Keratinocyte (primary cell): Measurements from ENCODE around the gene PLCL1. TPM values are rescaled to one million over a fixed set of nuclear protein-coding genes. Genes with fewer than 3 reads are reported as not detected.

ENCODE experiments used
- DNase-seq: peaks from one replicate; pipeline ENCODE4 v3.0.0-alpha.2; 2011; ENCODE audit warnings: low read depth, missing footprints, low spot score
- FAIRE-seq: peaks from 2 replicates; lab custom pipeline; 2011; peaks lifted over from hg19 to GRCh38; lab: Jason Lieb, UNC
- H2AFZ ChIP-seq: 2 replicates; pipeline ENCODE4 v1.6.0; 2012; ENCODE audit warnings: low read length, control low read depth, inconsistent platforms; ENCODE audit not compliant: control insufficient read depth
- H3K27ac ChIP-seq: 2 replicates; pipeline ENCODE4 v1.5.1; 2011; ENCODE audit warnings: low read length; ENCODE audit not compliant: control insufficient read depth, insufficient read depth
- H3K27me3 ChIP-seq: 3 replicates; pipeline ENCODE4 v1.6.0; 2011; ENCODE audit warnings: low read length; ENCODE audit not compliant: control insufficient read depth, insufficient read depth; ENCODE audit errors: extremely low read depth
- H3K36me3 ChIP-seq, 2 experiments: 2 replicates in 1 of 2; 3 replicates in 1 of 2; pipeline ENCODE4 v1.5.1; 2011; ENCODE audit warnings: low read length in 2 of 2, mild to moderate bottlenecking in 1 of 2; ENCODE audit not compliant: control insufficient read depth in 2 of 2, insufficient read depth in 2 of 2; ENCODE audit errors: extremely low read depth in 1 of 2
- H3K4me1 ChIP-seq: 3 replicates; pipeline ENCODE4 v1.5.1; 2011; ENCODE audit warnings: low read length; ENCODE audit not compliant: control insufficient read depth, insufficient read depth; ENCODE audit errors: extremely low read depth
- H3K4me2 ChIP-seq: 3 replicates; pipeline ENCODE4 v1.6.0; 2011; ENCODE audit warnings: low read depth, low read length; ENCODE audit not compliant: control insufficient read depth, insufficient read depth; ENCODE audit errors: extremely low read depth
- H3K4me3 ChIP-seq, 3 experiments: fragments of 200-600 bp in 1 of 3; sonication (generic) in 1 of 3; 2 replicates in 2 of 3; 3 replicates in 1 of 3; pipeline ENCODE4 v1.5.1; 2011 to 2016; ENCODE audit warnings: low read length in 3 of 3, mild to moderate bottlenecking in 3 of 3, control low read depth in 2 of 3, inconsistent platforms in 1 of 3, low read depth in 1 of 3, mixed read lengths in 1 of 3, mixed run types in 1 of 3, moderate library complexity in 1 of 3; ENCODE audit not compliant: control insufficient read depth in 2 of 3, insufficient read depth in 2 of 3; ENCODE audit errors: extremely low read depth in 1 of 3
- H3K79me2 ChIP-seq: 2 replicates; pipeline ENCODE4 v1.6.0; 2012; ENCODE audit warnings: low read length; ENCODE audit not compliant: control insufficient read depth, insufficient read depth
- H3K9ac ChIP-seq: 3 replicates; pipeline ENCODE4 v1.6.0; 2011; ENCODE audit warnings: low read length; ENCODE audit not compliant: control insufficient read depth, insufficient read depth; ENCODE audit errors: extremely low read depth
- H3K9me1 ChIP-seq: 3 replicates; pipeline ENCODE4 v1.6.0; 2011; ENCODE audit warnings: low read length; ENCODE audit not compliant: control insufficient read depth, insufficient read depth; ENCODE audit errors: extremely low read depth
- H3K9me3 ChIP-seq: 2 replicates; pipeline ENCODE4 v1.5.1; 2012; ENCODE audit warnings: low read depth, low read length; ENCODE audit not compliant: control insufficient read depth
- H4K20me1 ChIP-seq: 3 replicates; pipeline ENCODE4 v1.6.0; 2011; ENCODE audit warnings: low read length; ENCODE audit not compliant: control insufficient read depth, insufficient read depth; ENCODE audit errors: extremely low read depth
- CTCF ChIP-seq, 3 experiments: IDR thresholded peaks in 1 of 3; conservative IDR thresholded peaks in 1 of 3; optimal IDR thresholded peaks in 1 of 3; 2 replicates in 2 of 3; 3 replicates in 1 of 3; pipeline versions ENCODE3 to v1.5.1; 2011; ENCODE audit warnings: low read length in 3 of 3, mild to moderate bottlenecking in 3 of 3, moderate library complexity in 2 of 3, control low read depth in 1 of 3, inconsistent platforms in 1 of 3; ENCODE audit not compliant: insufficient read depth in 2 of 3; ENCODE audit errors: extremely low read depth in 1 of 3
- EZH2 ChIP-seq: IDR thresholded peaks from one replicate; pipeline ENCODE4 v1.6.1; 2012; ENCODE audit warnings: inconsistent platforms, mild to moderate bottlenecking, low read length, moderate library complexity
- dilution Hi-C: fragments of 300-500 bp; cut with MboI; formaldehyde crosslinking; loops from one replicate; pipeline ENCODE4 v1.7.0; 2020; ENCODE audit warnings: low sequenced_read_pairs; ENCODE audit not compliant: extremely low pct_ligation_motif_present
- polyA plus RNA-seq, 5 experiments: library from polyadenylated mRNA; depleted of rRNA in 3 of 5; stranded (reverse) in 3 of 5; stranded (forward) in 1 of 5; unstranded in 1 of 5; fragments of >200 nt; gene quantifications; 1 replicate in 1 of 5; 2 replicates in 3 of 5; 3 replicates in 1 of 5; pipeline versions ENCODE4 v1.2.1 to v1.2.3, GENCODE V29; 2011 to 2012; ENCODE audit warnings: missing spikeins in 2 of 5, low read depth in 1 of 5, low replicate concordance in 1 of 5

PLCL1 gene
- polyA plus RNA-seq, 1 donor (not counting 4 experiments of a cell fraction or from before 2014, with no cell fraction given), result 0.01 TPM

- Histone ChIP-seq H3K9me1 (no peaks in the 10 kb centered on the region), H3K4me3 (no peak overlapping the region), H3K4me1 (peaks cover 16% of the 10 kb centered on the region), H3K27ac (no peak overlapping the region), H3K27me3 (no peaks in the 10 kb centered on the region), H3K9ac (no peak overlapping the region), H3K79me2 (no peaks in the 10 kb centered on the region), H4K20me1 (no peaks in the 10 kb centered on the region), H3K9me3 (no peaks in the 10 kb centered on the region), H2AFZ (no peak overlapping the region), H3K4me2 (no peak overlapping the region), H3K36me3 (no peaks in the 10 kb centered on the region)
- dilution Hi-C loops, result no loop called here
- DNase-seq, result no peak
- TF ChIP-seq EZH2 (no peak), CTCF (optimal IDR thresholded peaks at IDR 0.05 in 1 of 3, IDR thresholded peaks at IDR 0.05 in 1 of 3, conservative IDR thresholded peaks at IDR 0.05 in 1 of 3; ENCODE audit: extremely low read depth in 1 of 3, insufficient read depth in 2 of 3, low read length in 3 of 3) (no peak)
- no peak for FAIRE-seq
Measured at GRCh38 chr2:197846777-197847176, 42.4 kb downstream of the PLCL1 start.

GRCh38 chr2:197847651-197848401, 43.4 kb downstream of the PLCL1 start:
- dilution Hi-C loops, result no loop called here
- no peak overlapping the region for H3K4me2 ChIP-seq
- TF ChIP-seq EZH2 (no peak), CTCF (optimal IDR thresholded peaks at IDR 0.05 in 1 of 3, IDR thresholded peaks at IDR 0.05 in 1 of 3, conservative IDR thresholded peaks at IDR 0.05 in 1 of 3; ENCODE audit: extremely low read depth in 1 of 3, insufficient read depth in 2 of 3, low read length in 3 of 3) (no peak)
- no peaks in the 10 kb centered on the region for H3K79me2 ChIP-seq
- no peak overlapping the region for H3K27ac ChIP-seq
- DNase-seq (no peak), FAIRE-seq (no peak)
- H3K36me3 ChIP-seq, result no peaks in the 10 kb centered on the region
- no peaks in the 10 kb centered on the region for H3K9me3 ChIP-seq
- no peak overlapping the region for H3K4me3 ChIP-seq
- H3K9me1 ChIP-seq, result no peaks in the 10 kb centered on the region
- H4K20me1 ChIP-seq, result no peaks in the 10 kb centered on the region
- no peak overlapping the region for H3K9ac ChIP-seq
- no peak overlapping the region for H2AFZ ChIP-seq
- H3K4me1 ChIP-seq, result peaks cover 16% of the 10 kb centered on the region
- no peaks in the 10 kb centered on the region for H3K27me3 ChIP-seq
